WTC11 (cell line): ENCODE results near the gene GALNT2. TPM values are rescaled to one million over a fixed set of nuclear protein-coding genes. Genes with fewer than 3 reads are reported as not detected.
A peak's percentile ranks its signal among the peaks of the same experiment; 100 is the strongest.

Source experiments
- ATAC-seq: fragments of 200-7000 bp; cut with Tn5 transposase; 2 replicates; pipeline ENCODE4 v1.10.0; 2021; ENCODE audit warnings: mild to moderate bottlenecking, moderate library complexity
- CTCF ChIA-PET: fragments of 300-600 bp; sonication (Branson Sonifier 250); formaldehyde crosslinking; loops from one replicate; lab custom pipeline; 2021; ENCODE audit warnings: antibody characterized with exemption; lab: Charles Lee
- POLR2A ChIA-PET: fragments of 350-600 bp; sonication (Branson Sonifier 250); formaldehyde crosslinking; loops from one replicate; lab custom pipeline; 2021; ENCODE audit warnings: antibody characterized with exemption; lab: Charles Lee
- DNase-seq: peaks from one replicate; pipeline ENCODE4 v3.0.0; 2021; ENCODE audit warnings: low spot score
- H3K27ac Mint-ChIP-seq: 2 replicates; pipeline ENCODE4 v1.8.0; 2021; ENCODE audit warnings: mixed read lengths
- H3K27me3 Mint-ChIP-seq: 2 replicates; pipeline ENCODE4 v1.8.0; 2021; ENCODE audit warnings: low read depth, mild to moderate bottlenecking, moderate library complexity, mixed read lengths
- H3K36me3 Mint-ChIP-seq: 2 replicates; pipeline ENCODE4 v1.8.0; 2021; ENCODE audit warnings: mixed read lengths
- H3K4me1 Mint-ChIP-seq: 2 replicates; pipeline ENCODE4 v1.8.0; 2022; ENCODE audit warnings: mixed read lengths
- H3K4me3 Mint-ChIP-seq: 2 replicates; pipeline ENCODE4 v1.8.0; 2021; ENCODE audit warnings: mild to moderate bottlenecking, moderate library complexity, mixed read lengths
- H3K9me3 Mint-ChIP-seq: 2 replicates; pipeline ENCODE4 v1.8.0; 2021; ENCODE audit warnings: mixed read lengths
- FOXK1 ChIP-seq: sonication (generic); formaldehyde crosslinking; IDR thresholded peaks from 2 replicates; pipeline ENCODE4 v1.8.0; 2022; ENCODE audit warnings: mild to moderate bottlenecking, moderate library complexity, missing genetic modification reagents
- HMGA2 ChIP-seq: fragments of 250-450 bp; sonication (Bioruptor Pico); IDR thresholded peaks from 2 replicates; pipeline ENCODE4 v1.4.0; 2021; ENCODE audit warnings: mild to moderate bottlenecking, moderate library complexity
- MXD4 ChIP-seq: fragments of 250-450 bp; sonication (Bioruptor Pico); IDR thresholded peaks from 2 replicates; pipeline ENCODE4 v1.8.0; 2021; ENCODE audit warnings: mild to moderate bottlenecking, moderate library complexity, borderline replicate concordance
- NFYB ChIP-seq: sonication (generic); formaldehyde crosslinking; conservative IDR thresholded peaks from 2 replicates; pipeline ENCODE4 v1.8.0; 2022; ENCODE audit warnings: low read depth, missing genetic modification reagents
- SP1 ChIP-seq: sonication (generic); formaldehyde crosslinking; conservative IDR thresholded peaks from 2 replicates; pipeline ENCODE4 v1.8.1; 2022; ENCODE audit warnings: missing genetic modification reagents
- total RNA-seq: library from RNA; stranded (reverse); gene quantifications from 3 replicates; pipeline ENCODE4 v1.2.3, GENCODE V29; 2021
- TF ChIP-seq, protein P1 (sequence below): sonication (generic); formaldehyde crosslinking; conservative IDR thresholded peaks from 2 replicates; pipeline ENCODE4 v1.8.1; 2022; ENCODE audit warnings: mild to moderate bottlenecking, missing genetic modification reagents
- TF ChIP-seq, protein P2 (sequence below): sonication (generic); formaldehyde crosslinking; IDR thresholded peaks from 2 replicates; pipeline ENCODE4 v1.8.0; 2023; ENCODE audit warnings: missing genetic modification reagents
- TF ChIP-seq, protein P3 (sequence below): sonication (generic); formaldehyde crosslinking; IDR thresholded peaks from 2 replicates; pipeline ENCODE4 v1.8.1; 2023; ENCODE audit warnings: mild to moderate bottlenecking, missing genetic modification reagents, borderline replicate concordance
- TF ChIP-seq, protein P4 (sequence below): sonication (generic); formaldehyde crosslinking; IDR thresholded peaks from 2 replicates; pipeline ENCODE4 v1.8.1; 2022; ENCODE audit warnings: low read depth, mild to moderate bottlenecking, moderate library complexity, missing genetic modification reagents, borderline replicate concordance
- TF ChIP-seq, protein P5 (sequence below): sonication (generic); formaldehyde crosslinking; IDR thresholded peaks from 2 replicates; pipeline ENCODE4 v1.8.1; 2023; ENCODE audit warnings: mild to moderate bottlenecking, missing genetic modification reagents, moderate library complexity

Gene GALNT2
- total RNA-seq, 1 experiment from 2014 or later: 74.8 TPM

DNA sequence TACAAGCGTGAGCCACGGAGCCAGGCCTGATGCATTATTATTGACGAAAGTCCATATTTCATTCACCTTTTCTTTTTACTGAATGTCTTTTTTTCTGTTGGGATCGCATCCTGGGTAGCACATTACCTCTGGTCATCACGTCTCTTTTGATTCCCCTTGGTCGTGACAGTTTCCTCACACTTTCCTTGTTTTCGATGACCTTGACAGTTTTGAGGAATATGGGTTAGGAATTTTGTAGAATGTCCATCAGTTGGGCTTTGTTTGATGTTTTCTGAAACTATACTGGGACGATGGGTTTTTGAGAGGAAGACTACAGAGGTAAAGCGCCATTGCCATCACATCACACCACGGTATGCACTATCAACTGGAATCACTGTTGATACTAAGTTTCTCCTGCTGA lies 26.6 kb upstream of the GALNT2 start:
- no peak for ATAC-seq
- DNase-seq: no peak
- ChIA-PET CTCF (no interaction called here), POLR2A (no interaction called here)
- no peak overlapping the region for H3K4me3 Mint-ChIP-seq
- H3K27me3 Mint-ChIP-seq: no peaks in the 10 kb centered on the region
- H3K36me3 Mint-ChIP-seq: no peaks in the 10 kb centered on the region
- peaks cover 5% of the 10 kb centered on the region for H3K4me1 Mint-ChIP-seq
- TF ChIP-seq HMGA2 (CRISPR knock-in tag) (no peak), SP1 (CRISPR knock-in tag) (no peak)
- TF ChIP-seq, protein P1, sequence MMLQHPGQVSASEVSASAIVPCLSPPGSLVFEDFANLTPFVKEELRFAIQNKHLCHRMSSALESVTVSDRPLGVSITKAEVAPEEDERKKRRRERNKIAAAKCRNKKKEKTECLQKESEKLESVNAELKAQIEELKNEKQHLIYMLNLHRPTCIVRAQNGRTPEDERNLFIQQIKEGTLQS (CRISPR knock-in tag): no peak
- no peak overlapping the region for H3K27ac Mint-ChIP-seq
- peaks cover 8% of the 10 kb centered on the region for H3K9me3 Mint-ChIP-seq

DNA sequence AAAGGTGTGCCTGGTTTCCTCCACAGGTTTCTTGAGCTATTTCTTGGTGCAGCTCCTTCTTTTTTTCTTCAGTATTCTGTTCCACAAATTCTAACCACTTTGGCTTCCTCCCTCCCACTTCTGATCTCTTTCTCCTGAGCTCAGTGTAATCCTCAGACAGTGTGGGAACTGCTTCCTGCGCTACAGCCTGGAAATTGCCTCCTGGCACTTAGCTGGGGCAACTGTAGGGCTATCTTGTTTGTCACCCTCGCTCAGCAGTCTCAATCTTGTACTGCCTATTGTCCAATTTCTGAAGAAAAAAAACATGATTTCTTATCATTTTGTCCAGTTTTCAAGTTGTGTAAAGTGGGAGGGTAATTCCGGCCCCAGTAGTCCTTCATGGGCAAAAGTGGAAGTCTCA lies 24.0 kb upstream of the GALNT2 start:
- Mint-ChIP-seq H3K4me1 (peaks cover 17% of the 10 kb centered on the region), H3K9me3 (no peaks in the 10 kb centered on the region), H3K27ac (no peak overlapping the region), H3K27me3 (no peaks in the 10 kb centered on the region), H3K36me3 (no peaks in the 10 kb centered on the region), H3K4me3 (no peak overlapping the region)
- no peak for TF ChIP-seq HMGA2 (CRISPR knock-in tag)
- TF ChIP-seq, protein P2, sequence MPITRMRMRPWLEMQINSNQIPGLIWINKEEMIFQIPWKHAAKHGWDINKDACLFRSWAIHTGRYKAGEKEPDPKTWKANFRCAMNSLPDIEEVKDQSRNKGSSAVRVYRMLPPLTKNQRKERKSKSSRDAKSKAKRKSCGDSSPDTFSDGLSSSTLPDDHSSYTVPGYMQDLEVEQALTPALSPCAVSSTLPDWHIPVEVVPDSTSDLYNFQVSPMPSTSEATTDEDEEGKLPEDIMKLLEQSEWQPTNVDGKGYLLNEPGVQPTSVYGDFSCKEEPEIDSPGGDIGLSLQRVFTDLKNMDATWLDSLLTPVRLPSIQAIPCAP (CRISPR knock-in tag): no peak
- POLR2A ChIA-PET: no interaction called here
- ATAC-seq (no peak), DNase-seq (no peak)
- CTCF ChIA-PET: no interaction called here

DNA sequence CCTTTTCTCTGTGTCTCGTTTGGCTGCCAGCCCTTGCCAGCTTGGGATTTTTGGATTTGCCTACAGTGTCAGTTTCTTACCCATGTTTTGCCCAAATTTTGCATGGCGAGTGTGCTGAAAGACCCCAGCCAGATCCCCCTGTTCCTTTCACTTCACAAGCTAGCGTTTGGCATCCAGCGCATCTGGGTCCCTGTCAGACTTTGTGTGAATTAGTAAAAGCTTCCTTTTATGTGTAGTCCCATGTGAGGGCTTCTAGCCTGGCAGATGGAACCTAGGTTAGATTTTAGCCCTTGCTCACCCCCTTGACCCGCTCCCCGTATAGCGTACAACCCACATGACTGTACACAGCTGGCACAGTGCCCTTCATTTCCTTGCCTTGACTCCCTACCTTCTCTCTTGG lies 22.3 kb upstream of the GALNT2 start:
- Mint-ChIP-seq H3K27ac (no peak overlapping the region), H3K4me3 (no peak overlapping the region), H3K4me1 (peaks cover 17% of the 10 kb centered on the region), H3K9me3 (no peaks in the 10 kb centered on the region), H3K27me3 (no peaks in the 10 kb centered on the region), H3K36me3 (no peaks in the 10 kb centered on the region)
- DNase-seq: no peak
- ChIA-PET CTCF (no interaction called here), POLR2A (no interaction called here)
- TF ChIP-seq, protein P1 (CRISPR knock-in tag): no peak
- TF ChIP-seq, protein P3, sequence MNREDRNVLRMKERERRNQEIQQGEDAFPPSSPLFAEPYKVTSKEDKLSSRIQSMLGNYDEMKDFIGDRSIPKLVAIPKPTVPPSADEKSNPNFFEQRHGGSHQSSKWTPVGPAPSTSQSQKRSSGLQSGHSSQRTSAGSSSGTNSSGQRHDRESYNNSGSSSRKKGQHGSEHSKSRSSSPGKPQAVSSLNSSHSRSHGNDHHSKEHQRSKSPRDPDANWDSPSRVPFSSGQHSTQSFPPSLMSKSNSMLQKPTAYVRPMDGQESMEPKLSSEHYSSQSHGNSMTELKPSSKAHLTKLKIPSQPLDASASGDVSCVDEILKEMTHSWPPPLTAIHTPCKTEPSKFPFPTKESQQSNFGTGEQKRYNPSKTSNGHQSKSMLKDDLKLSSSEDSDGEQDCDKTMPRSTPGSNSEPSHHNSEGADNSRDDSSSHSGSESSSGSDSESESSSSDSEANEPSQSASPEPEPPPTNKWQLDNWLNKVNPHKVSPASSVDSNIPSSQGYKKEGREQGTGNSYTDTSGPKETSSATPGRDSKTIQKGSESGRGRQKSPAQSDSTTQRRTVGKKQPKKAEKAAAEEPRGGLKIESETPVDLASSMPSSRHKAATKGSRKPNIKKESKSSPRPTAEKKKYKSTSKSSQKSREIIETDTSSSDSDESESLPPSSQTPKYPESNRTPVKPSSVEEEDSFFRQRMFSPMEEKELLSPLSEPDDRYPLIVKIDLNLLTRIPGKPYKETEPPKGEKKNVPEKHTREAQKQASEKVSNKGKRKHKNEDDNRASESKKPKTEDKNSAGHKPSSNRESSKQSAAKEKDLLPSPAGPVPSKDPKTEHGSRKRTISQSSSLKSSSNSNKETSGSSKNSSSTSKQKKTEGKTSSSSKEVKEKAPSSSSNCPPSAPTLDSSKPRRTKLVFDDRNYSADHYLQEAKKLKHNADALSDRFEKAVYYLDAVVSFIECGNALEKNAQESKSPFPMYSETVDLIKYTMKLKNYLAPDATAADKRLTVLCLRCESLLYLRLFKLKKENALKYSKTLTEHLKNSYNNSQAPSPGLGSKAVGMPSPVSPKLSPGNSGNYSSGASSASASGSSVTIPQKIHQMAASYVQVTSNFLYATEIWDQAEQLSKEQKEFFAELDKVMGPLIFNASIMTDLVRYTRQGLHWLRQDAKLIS (CRISPR knock-in tag): no peak
- no peak for ATAC-seq

DNA sequence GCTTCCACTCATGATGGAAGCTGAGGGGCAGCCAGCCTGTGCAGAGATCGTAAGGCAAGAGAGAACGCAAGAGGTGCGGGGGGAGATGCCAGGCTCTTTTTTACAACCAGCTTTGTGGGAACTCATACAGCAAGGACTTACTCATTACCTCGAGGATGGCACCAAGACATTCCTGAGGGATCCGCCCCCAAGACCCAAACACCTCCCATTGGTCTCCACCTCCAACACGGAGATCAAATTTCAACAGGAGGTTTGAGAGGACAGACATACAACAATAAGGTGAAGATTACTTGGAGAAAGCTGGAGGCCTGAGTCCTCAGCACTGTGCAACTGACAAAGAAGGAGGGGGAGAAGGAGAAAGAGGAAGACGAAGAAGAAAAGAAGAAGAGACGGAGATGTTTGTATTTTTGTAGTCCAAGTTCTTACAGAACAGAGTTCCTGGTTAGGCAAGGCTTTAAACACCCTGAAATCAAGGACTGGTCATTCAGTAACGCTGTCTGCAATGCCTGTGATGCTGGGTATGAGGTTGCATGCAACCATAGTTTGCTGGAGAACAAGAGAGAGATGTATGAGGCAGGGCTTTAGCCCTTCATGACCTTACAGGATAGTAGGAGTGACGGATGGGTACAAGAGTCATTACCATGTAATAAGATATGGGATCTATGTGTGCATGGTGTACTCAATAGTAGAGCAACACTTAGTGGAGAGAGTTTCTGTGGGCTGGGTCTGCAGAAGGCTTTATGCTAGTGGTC lies 19.7 kb upstream of the GALNT2 start:
- no peak overlapping the region for H3K4me3 Mint-ChIP-seq
- peak overlapping the region; percentile 23 for H3K27ac Mint-ChIP-seq
- H3K36me3 Mint-ChIP-seq: no peaks in the 10 kb centered on the region
- H3K9me3 Mint-ChIP-seq: peaks cover 5% of the 10 kb centered on the region
- TF ChIP-seq NFYB (peak; percentile 64), FOXK1 (CRISPR knock-in tag) (no peak), MXD4 (CRISPR knock-in tag) (no peak)
- TF ChIP-seq, protein P4, sequence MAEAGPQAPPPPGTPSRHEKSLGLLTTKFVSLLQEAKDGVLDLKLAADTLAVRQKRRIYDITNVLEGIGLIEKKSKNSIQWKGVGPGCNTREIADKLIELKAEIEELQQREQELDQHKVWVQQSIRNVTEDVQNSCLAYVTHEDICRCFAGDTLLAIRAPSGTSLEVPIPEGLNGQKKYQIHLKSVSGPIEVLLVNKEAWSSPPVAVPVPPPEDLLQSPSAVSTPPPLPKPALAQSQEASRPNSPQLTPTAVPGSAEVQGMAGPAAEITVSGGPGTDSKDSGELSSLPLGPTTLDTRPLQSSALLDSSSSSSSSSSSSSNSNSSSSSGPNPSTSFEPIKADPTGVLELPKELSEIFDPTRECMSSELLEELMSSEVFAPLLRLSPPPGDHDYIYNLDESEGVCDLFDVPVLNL (CRISPR knock-in tag): no peak
- TF ChIP-seq, protein P5, sequence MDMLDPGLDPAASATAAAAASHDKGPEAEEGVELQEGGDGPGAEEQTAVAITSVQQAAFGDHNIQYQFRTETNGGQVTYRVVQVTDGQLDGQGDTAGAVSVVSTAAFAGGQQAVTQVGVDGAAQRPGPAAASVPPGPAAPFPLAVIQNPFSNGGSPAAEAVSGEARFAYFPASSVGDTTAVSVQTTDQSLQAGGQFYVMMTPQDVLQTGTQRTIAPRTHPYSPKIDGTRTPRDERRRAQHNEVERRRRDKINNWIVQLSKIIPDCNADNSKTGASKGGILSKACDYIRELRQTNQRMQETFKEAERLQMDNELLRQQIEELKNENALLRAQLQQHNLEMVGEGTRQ (CRISPR knock-in tag): no peak
- TF ChIP-seq, all 79 proteins: peak for 1
- POLR2A ChIA-PET: interaction anchor here (0.5 kb wide), 1 partner anchor 57 kb away, joined by 4 read pairs; no protein-coding TSS in a partner anchor
- CTCF ChIA-PET: interaction anchor here (1.8 kb wide), 1 partner anchor 74 kb away, joined by 4 read pairs; no protein-coding TSS in a partner anchor
- Mint-ChIP-seq H3K4me1 (peaks cover 17% of the 10 kb centered on the region), H3K27me3 (peaks cover 4% of the 10 kb centered on the region; the same call in 1 of the 2 replicates)
- ATAC-seq (peak; percentile 99), DNase-seq (peak; percentile 53)
